IMR-90 (cell line): ENCODE data around the gene POU2F2. TPM values are rescaled to one million over a fixed set of nuclear protein-coding genes. Genes with fewer than 3 reads are reported as not detected.

Experiments used
- ATAC-seq: fragments of 200-7000 bp; cut with Tn5 transposase; 2 replicates; pipeline ENCODE4 v1.9.1; 2020; ENCODE audit warnings: low read depth, mild to moderate bottlenecking, moderate library complexity
- BruUV-seq: library from RNA; stranded (reverse); fragments of 400-500 nt; replicated peaks from 2 replicates; lab custom pipeline; 2021; lab: Mats Ljungman, UMichigan
- CTCF ChIA-PET: fragments of 300-600 bp; formaldehyde crosslinking; extraction: SDS; loops from one replicate; lab custom pipeline; 2021; ENCODE audit warnings: antibody characterized with exemption; lab: Yijun Ruan, JAX
- POLR2A ChIA-PET: fragments of 300-600 bp; sonication (Branson Sonifier 250); formaldehyde crosslinking; loops from one replicate; lab custom pipeline; 2022; ENCODE audit warnings: antibody characterized with exemption; ENCODE audit not compliant: unreplicated experiment; lab: Charles Lee
- DNase-seq: peaks from one replicate; pipeline ENCODE4 v3.0.0; 2013
- H2AFZ ChIP-seq: replicated peaks from 2 replicates; pipeline ENCODE3; 2013; ENCODE audit warnings: low read length, mild to moderate bottlenecking; ENCODE audit not compliant: poor library complexity
- H2AK5ac ChIP-seq: 2 replicates; pipeline ENCODE4 v1.6.1; 2013; ENCODE audit warnings: low read depth, low read length, inconsistent platforms
- H2AK9ac ChIP-seq: replicated peaks from 2 replicates; pipeline ENCODE3; 2013; ENCODE audit warnings: mild to moderate bottlenecking, low read depth, low read length, moderate library complexity; ENCODE audit not compliant: poor library complexity
- H2BK120ac ChIP-seq: 2 replicates; pipeline ENCODE4 v1.6.1; 2013; ENCODE audit warnings: low read depth, low read length, inconsistent platforms
- H2BK15ac ChIP-seq: 3 replicates; pipeline ENCODE4 v1.6.1; 2013; ENCODE audit warnings: low read depth, low read length, inconsistent platforms
- H2BK20ac ChIP-seq: 2 replicates; pipeline ENCODE4 v1.6.1; 2013; ENCODE audit warnings: low read depth, mild to moderate bottlenecking, inconsistent platforms, low read length, moderate library complexity
- H2BK5ac ChIP-seq: 2 replicates; pipeline ENCODE4 v1.6.1; 2013; ENCODE audit warnings: mild to moderate bottlenecking, low read depth, low read length, inconsistent platforms; ENCODE audit not compliant: poor library complexity, severe bottlenecking
- H3K14ac ChIP-seq: replicated peaks from 2 replicates; pipeline ENCODE4 v1.6.1; 2013; ENCODE audit warnings: low read depth, low read length, inconsistent platforms
- H3K18ac ChIP-seq: 2 replicates; pipeline ENCODE4 v1.6.1; 2013; ENCODE audit warnings: low read depth, low read length, control low read depth
- H3K23ac ChIP-seq: 2 replicates; pipeline ENCODE4 v1.6.1; 2013; ENCODE audit warnings: low read depth, low read length, inconsistent platforms
- H3K27ac ChIP-seq: 2 replicates; pipeline ENCODE4 v1.5.1; 2013; ENCODE audit warnings: mild to moderate bottlenecking, control low read depth, low read length; ENCODE audit not compliant: insufficient read depth
- H3K27me3 ChIP-seq: 2 replicates; pipeline ENCODE4 v1.6.1; 2013; ENCODE audit warnings: low read length; ENCODE audit not compliant: control insufficient read depth, insufficient read depth
- H3K36me3 ChIP-seq: 2 replicates; pipeline ENCODE4 v1.6.1; 2013; ENCODE audit warnings: low read length, mixed read lengths; ENCODE audit not compliant: control insufficient read depth, insufficient read depth
- H3K4ac ChIP-seq: 2 replicates; pipeline ENCODE4 v1.6.1; 2013; ENCODE audit warnings: low read depth, low read length, inconsistent platforms
- H3K4me1 ChIP-seq: 2 replicates; pipeline ENCODE4 v1.6.1; 2013; ENCODE audit warnings: low read length, mixed read lengths; ENCODE audit not compliant: control insufficient read depth, insufficient read depth
- H3K4me2 ChIP-seq: 2 replicates; pipeline ENCODE4 v1.6.1; 2013; ENCODE audit warnings: low read depth, mild to moderate bottlenecking, control low read depth, low read length, moderate library complexity
- H3K4me3 ChIP-seq: 2 replicates; pipeline ENCODE4 v1.5.1; 2013; ENCODE audit warnings: low read depth, mild to moderate bottlenecking, control low read depth, low read length, moderate library complexity; ENCODE audit not compliant: insufficient read depth
- H3K56ac ChIP-seq: 2 replicates; pipeline ENCODE4 v1.6.1; 2013; ENCODE audit warnings: low read length, inconsistent platforms; ENCODE audit not compliant: insufficient read depth; ENCODE audit errors: extremely low read depth
- H3K79me1 ChIP-seq, 2 experiments: 2 replicates each; pipeline ENCODE4 v1.6.1; 2013; ENCODE audit warnings: low read length in 2 of 2, inconsistent platforms in 1 of 2, low read depth in 1 of 2
- H3K9ac ChIP-seq: 2 replicates; pipeline ENCODE4 v1.6.1; 2013; ENCODE audit warnings: low read depth, low read length, control low read depth
- H3K9me1 ChIP-seq: 2 replicates; pipeline ENCODE4 v1.6.1; 2013; ENCODE audit warnings: low read length, inconsistent platforms; ENCODE audit not compliant: insufficient read depth
- H3K9me3 ChIP-seq: 2 replicates; pipeline ENCODE4 v1.6.1; 2013; ENCODE audit warnings: low read length; ENCODE audit not compliant: control insufficient read depth, insufficient read depth
- H4K20me1 ChIP-seq: 2 replicates; pipeline ENCODE4 v1.6.1; 2013; ENCODE audit warnings: low read length, inconsistent platforms; ENCODE audit not compliant: insufficient read depth
- H4K5ac ChIP-seq: 2 replicates; pipeline ENCODE4 v1.6.1; 2013; ENCODE audit warnings: mild to moderate bottlenecking, low read depth, low read length, control low read depth
- H4K8ac ChIP-seq, 2 experiments: 2 replicates each; pipeline ENCODE4 v1.6.1; 2013; ENCODE audit warnings: low read depth in 2 of 2, low read length in 2 of 2, control low read depth in 1 of 2, inconsistent platforms in 1 of 2
- H4K91ac ChIP-seq: 2 replicates; pipeline ENCODE4 v1.6.1; 2013; ENCODE audit warnings: low read depth, low read length, inconsistent platforms; ENCODE audit not compliant: insufficient read depth
- CHD1 ChIP-seq: IDR thresholded peaks from 2 replicates; pipeline ENCODE4 v1.6.1; 2012; ENCODE audit warnings: low read depth, low read length, improper control_type of control experiment
- CTCF ChIP-seq: conservative IDR thresholded peaks from 2 replicates; pipeline ENCODE4 v1.5.1; 2012; ENCODE audit warnings: mild to moderate bottlenecking, low read depth, low read length, improper control_type of control experiment
- FOS ChIP-seq: fragments of 150-350 bp; IDR thresholded peaks from 2 replicates; pipeline ENCODE4 v1.6.1; 2016; ENCODE audit warnings: low read depth, low read length
- MXI1 ChIP-seq: IDR thresholded peaks from 2 replicates; pipeline ENCODE4 v1.6.1; 2012; ENCODE audit warnings: low read depth, mild to moderate bottlenecking, low read length, moderate library complexity, borderline replicate concordance
- NFE2L2 ChIP-seq: fragments of 150-350 bp; IDR thresholded peaks from 2 replicates; pipeline ENCODE4 v1.6.1; 2016; ENCODE audit warnings: low read depth, mild to moderate bottlenecking, low read length
- RCOR1 ChIP-seq: IDR thresholded peaks from 2 replicates; pipeline ENCODE4 v1.6.1; 2012; ENCODE audit warnings: mild to moderate bottlenecking, low read length, improper control_type of control experiment; ENCODE audit not compliant: insufficient replicate concordance
- USF2 ChIP-seq: fragments of 150-350 bp; IDR thresholded peaks from 2 replicates; pipeline ENCODE4 v1.6.1; 2017; ENCODE audit warnings: mild to moderate bottlenecking, antibody characterized with exemption, low read length, low read depth
- WGBS, 2 experiments: methylation state at CpG; one replicate each; pipeline versions ENCODE4 v1.1.5 to v1.1.7; 2013; ENCODE audit warnings: missing lambda C conversion rate in 2 of 2; ENCODE audit not compliant: insufficient read length in 1 of 2; ENCODE audit errors: extremely low coverage in 2 of 2; 5-methylcytosine and 5-hydroxymethylcytosine counted together
- dilution Hi-C: fragments of 300-500 bp; cut with HindIII; formaldehyde crosslinking; loops from one replicate; pipeline ENCODE4 v1.14.3; 2018; ENCODE audit warnings: low sequenced_read_pairs; ENCODE audit not compliant: unreplicated experiment
- in situ Hi-C: fragments of 300-500 bp; cut with MboI; formaldehyde crosslinking; loops from 3 replicates; pipeline ENCODE4 v1.14.3; 2019; ENCODE audit warnings: low sequenced_read_pairs, inconsistent platforms, mixed read lengths
- intact Hi-C: fragments of 100-400 bp; cut with micrococcal nuclease; formaldehyde crosslinking; loops from 2 replicates; pipeline ENCODE4 v1.10.0; 2022
- polyA plus RNA-seq, 3 experiments: library from polyadenylated mRNA; depleted of rRNA; stranded (reverse); fragments of >200 nt; gene quantifications; 2 replicates each; pipeline ENCODE4 v1.2.3, GENCODE V29; 2012; ENCODE audit warnings: low replicate concordance in 1 of 3
- total RNA-seq: library from RNA; depleted of rRNA; stranded (reverse); fragments of >200 nt; gene quantifications from 2 replicates; pipeline ENCODE4 v1.2.3, GENCODE V29; 2012

POU2F2 gene
- total and polyA plus RNA-seq, 2 of the 4 experiments (the other 2 are of a cell fraction): 0.54 to 5.0 TPM

DNA sequence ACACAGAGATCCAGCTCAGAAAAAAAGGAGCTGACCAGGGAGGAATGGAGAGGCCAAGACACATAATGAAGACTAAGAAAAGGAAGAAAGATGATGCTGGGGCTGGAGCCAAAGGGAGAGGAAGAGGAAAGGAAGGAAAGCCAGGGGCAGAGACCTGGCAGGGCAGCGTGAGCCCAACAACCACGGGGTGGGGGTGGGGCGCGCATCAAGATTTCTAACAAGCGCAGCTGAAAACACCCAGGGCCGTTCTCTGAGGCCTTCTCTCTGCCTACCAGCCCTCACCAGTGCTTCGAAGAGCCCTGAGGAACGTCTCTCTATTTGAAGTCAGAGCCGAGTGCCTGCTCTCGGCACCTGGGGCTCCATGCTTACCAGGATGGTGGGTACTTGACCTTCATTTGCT is 23.6 kb upstream of the POU2F2 start:
- H3K27me3 ChIP-seq: peaks cover 96% of the 10 kb centered on the region

More for the DNA sequence above, 23.6 kb upstream of the POU2F2 start:
- DNase-seq (no peak), ATAC-seq (no peak)
- Histone ChIP-seq H2AFZ (no peak overlapping the region), H3K4me2 (no peak overlapping the region), H4K5ac (no peak overlapping the region), H3K4ac (no peak overlapping the region), H3K4me3 (no peak overlapping the region), H2BK120ac (no peak overlapping the region), H3K36me3 (no peaks in the 10 kb centered on the region), H4K91ac (no peak overlapping the region), H2AK9ac (no peak overlapping the region), H3K9me3 (no peaks in the 10 kb centered on the region), H3K9me1 (no peaks in the 10 kb centered on the region), H3K79me1 (no peaks in the 10 kb centered on the region), H4K8ac (no peak overlapping the region), H3K23ac (no peak overlapping the region), H3K18ac (no peak overlapping the region), H4K20me1 (0 out of 2 replicates have a peak, but pooled peaks cover 6% of the 10 kb centered on the region), H2BK5ac (no peak overlapping the region), H3K56ac (no peak overlapping the region), H2BK15ac (no peak overlapping the region), H3K14ac (no peak overlapping the region), H2BK20ac (no peak overlapping the region), H2AK5ac (no peak overlapping the region), H3K9ac (no peak overlapping the region), H3K27ac (no peak overlapping the region), H3K4me1 (no peaks in the 10 kb centered on the region)
- intact Hi-C loops: no loop called here
- ChIA-PET POLR2A (no interaction called here), CTCF (no interaction called here)
- dilution Hi-C loops: no loop called here
- TF ChIP-seq CHD1 (no peak), RCOR1 (no peak), CTCF (no peak), MXI1 (no peak), NFE2L2 (no peak), USF2 (no peak), FOS (no peak)
- 22% methylated on average over 6 of the region's 10 CpGs; no CpG with 5 or more reads in 1 of the 2 experiments for WGBS, 2 experiments
- no TSS peak for BruUV-seq
- in situ Hi-C loops: no loop called here
